ENCODE results near the gene TUB.

- no peak for TF ChIP-seq RFX5 (IDR thresholded peaks at IDR 0.05; ENCODE audit: low read length)
- TF ChIP-seq CTCF (IDR thresholded peaks at IDR 0.05): no peak
- no peak for TF ChIP-seq RXRA (IDR thresholded peaks at IDR 0.05; ENCODE audit: borderline replicate concordance, low read depth)
- TF ChIP-seq REST (IDR thresholded peaks at IDR 0.05; ENCODE audit: low read depth, low read length): no peak
- TF ChIP-seq EZH2phosphoT487 (IDR thresholded peaks at IDR 0.05; ENCODE audit: borderline replicate concordance, low read depth): no peak
- TF ChIP-seq YY1 (IDR thresholded peaks at IDR 0.05; ENCODE audit: low read depth): no peak
- TF ChIP-seq MAX (IDR thresholded peaks at IDR 0.05; ENCODE audit: low read depth): no peak
- TF ChIP-seq GABPA (IDR thresholded peaks at IDR 0.05; ENCODE audit: low read depth): no peak
- no peak for TF ChIP-seq SIN3A (IDR thresholded peaks at IDR 0.05; ENCODE audit: borderline replicate concordance, low read depth, low read length)
- no peak for TF ChIP-seq NFIC (IDR thresholded peaks at IDR 0.05; ENCODE audit: borderline replicate concordance)
- no peak for TF ChIP-seq POLR2AphosphoS5 (IDR thresholded peaks at IDR 0.05; ENCODE audit: low read depth, low read length)
- TF ChIP-seq RCOR1 (IDR thresholded peaks at IDR 0.05; ENCODE audit: low read length): no peak
- no peak for TF ChIP-seq NRF1 (IDR thresholded peaks at IDR 0.05; ENCODE audit: low read depth, low read length)
Measured at GRCh38 chr11:8083871-8084281, 2.9 kb downstream of the TUB start.

Measured in SK-N-SH (cell line).